SK-N-SH (cell line): ENCODE data around the gene SLC23A1. TPM values are rescaled to one million over a fixed set of nuclear protein-coding genes. Genes with fewer than 3 reads are reported as not detected.

Experiments
- CTCF ChIA-PET: fragments of 300-600, 350-600 bp; formaldehyde crosslinking; extraction: SDS; loops from one replicate; lab custom pipeline; 2021; lab: Yijun Ruan, JAX
- POLR2A ChIA-PET: fragments of 350-600 bp; sonication (Branson Sonifier 250); formaldehyde crosslinking; extraction: SDS; loops from one replicate; lab custom pipeline; 2020; ENCODE audit warnings: antibody characterized with exemption, inconsistent platforms; lab: Yijun Ruan, JAX
- DNase-seq: peaks from one replicate; pipeline ENCODE4 v3.0.0; 2012
- H2AFZ ChIP-seq: fragments of 200-600 bp; sonication (generic); 2 replicates; pipeline ENCODE4 v1.8.1; 2016; ENCODE audit warnings: antibody characterized with exemption, mild to moderate bottlenecking, low read depth
- H3F3A ChIP-seq: fragments of 200-600 bp; sonication (generic); replicated peaks from 2 replicates; pipeline ENCODE3; 2016; ENCODE audit warnings: antibody characterized with exemption, mild to moderate bottlenecking; ENCODE audit not compliant: insufficient read depth
- H3K27ac ChIP-seq, 2 experiments: fragments of 200-500 bp in 1 of 2; fragments of 200-600 bp in 1 of 2; sonication (Bioruptor generic) in 1 of 2; sonication (generic), shearing (Covaris generic) in 1 of 2; 2 replicates each; pipeline versions ENCODE4 v1.5.1 to v1.6.1; 2014 to 2016; ENCODE audit warnings: low read depth in 2 of 2, inconsistent platforms in 1 of 2, low read length in 1 of 2, mild to moderate bottlenecking in 1 of 2, mixed read lengths in 1 of 2
- H3K27me3 ChIP-seq: fragments of 200-600 bp; sonication (generic), shearing (Covaris generic); 2 replicates; pipeline ENCODE4 v1.6.1; 2016; ENCODE audit warnings: mixed run types; ENCODE audit not compliant: insufficient read depth
- H3K36me3 ChIP-seq, 2 experiments: fragments of 200-500 bp in 1 of 2; fragments of 200-600 bp in 1 of 2; sonication (Bioruptor generic) in 1 of 2; sonication (generic) in 1 of 2; replicated peaks in 1 of 2; 2 replicates each; pipeline versions ENCODE3 to v1.5.1; 2014 to 2016; ENCODE audit warnings: low read length in 1 of 2, mild to moderate bottlenecking in 1 of 2; ENCODE audit not compliant: insufficient read depth in 2 of 2, control insufficient read depth in 1 of 2
- H3K4me1 ChIP-seq, 2 experiments: fragments of 200-500 bp in 1 of 2; fragments of 200-600 bp in 1 of 2; sonication (Bioruptor generic) in 1 of 2; sonication (generic), shearing (Covaris generic) in 1 of 2; 2 replicates each; pipeline versions ENCODE4 v1.5.1 to v1.6.1; 2014 to 2016; ENCODE audit warnings: low read depth in 1 of 2, low read length in 1 of 2, mixed run types in 1 of 2; ENCODE audit not compliant: insufficient read depth in 2 of 2, control insufficient read depth in 1 of 2
- H3K4me2 ChIP-seq: fragments of 200-600 bp; sonication (generic), shearing (Covaris generic); 2 replicates; pipeline ENCODE4 v1.6.1; 2017; ENCODE audit warnings: mixed run types
- H3K4me3 ChIP-seq, 2 experiments: fragments of 200-500 bp in 1 of 2; fragments of 200-600 bp in 1 of 2; sonication (Bioruptor generic) in 1 of 2; sonication (generic), shearing (Covaris generic) in 1 of 2; 2 replicates each; pipeline versions ENCODE4 v1.5.1 to v1.8.1; 2014 to 2016; ENCODE audit warnings: low read depth in 2 of 2, inconsistent platforms in 1 of 2, low read length in 1 of 2, mild to moderate bottlenecking in 1 of 2, mixed read lengths in 1 of 2, moderate library complexity in 1 of 2
- H3K79me2 ChIP-seq: fragments of 200-600 bp; sonication (generic); 2 replicates; pipeline ENCODE4 v1.8.1; 2017; ENCODE audit warnings: mild to moderate bottlenecking; ENCODE audit not compliant: insufficient read depth
- H3K9ac ChIP-seq: fragments of 200-600 bp; sonication (generic); 2 replicates; pipeline ENCODE4 v1.6.1; 2017; ENCODE audit warnings: mixed run types
- H3K9me2 ChIP-seq: fragments of 200-600 bp; sonication (generic); 2 replicates; pipeline ENCODE4 v1.6.1; 2017; ENCODE audit warnings: mixed run types
- H3K9me3 ChIP-seq: fragments of 200-600 bp; sonication (generic); 2 replicates; pipeline ENCODE4 v1.6.1; 2017; ENCODE audit warnings: mixed run types, mild to moderate bottlenecking, moderate library complexity
- H4K20me1 ChIP-seq: fragments of 200-600 bp; sonication (generic); 2 replicates; pipeline ENCODE4 v1.6.1; 2017; ENCODE audit warnings: mild to moderate bottlenecking, mixed run types; ENCODE audit not compliant: insufficient read depth
- EZH2phosphoT487 ChIP-seq: fragments of 200-600 bp; sonication (generic); IDR thresholded peaks from 2 replicates; pipeline ENCODE4 v1.6.1; 2017; ENCODE audit warnings: low read depth, mixed run types, mild to moderate bottlenecking, antibody characterized with exemption, moderate library complexity, borderline replicate concordance
- FOXJ3 ChIP-seq: sonication (generic); formaldehyde crosslinking; IDR thresholded peaks from 2 replicates; pipeline ENCODE4 v1.5.1; 2020; ENCODE audit warnings: mild to moderate bottlenecking, missing genetic modification reagents
- FOXM1 ChIP-seq: IDR thresholded peaks from 2 replicates; pipeline ENCODE4 v1.4.0; 2012; ENCODE audit warnings: low read depth, mild to moderate bottlenecking
- GABPA ChIP-seq: IDR thresholded peaks from 2 replicates; pipeline ENCODE4 v1.4.0; 2012; ENCODE audit warnings: low read depth, mild to moderate bottlenecking
- IRF3 ChIP-seq: fragments of 150-350 bp; IDR thresholded peaks from 2 replicates; pipeline ENCODE4 v1.6.1; 2016; ENCODE audit warnings: mild to moderate bottlenecking, low read depth, low read length
- JUND ChIP-seq: IDR thresholded peaks from 2 replicates; pipeline ENCODE4 v1.4.0; 2012
- MEF2A ChIP-seq: IDR thresholded peaks from 2 replicates; pipeline ENCODE4 v1.4.0; 2012; ENCODE audit warnings: low read depth, borderline replicate concordance
- MXI1 ChIP-seq: IDR thresholded peaks from 2 replicates; pipeline ENCODE4 v1.6.1; 2012; ENCODE audit warnings: mild to moderate bottlenecking, low read depth, low read length, improper control_type of control experiment
- NRF1 ChIP-seq: IDR thresholded peaks from 2 replicates; pipeline ENCODE4 v1.6.1; 2012; ENCODE audit warnings: low read depth, mild to moderate bottlenecking, low read length
- POLR2AphosphoS5 ChIP-seq: IDR thresholded peaks from 2 replicates; pipeline ENCODE4 v1.6.1; 2012; ENCODE audit warnings: low read depth, low read length
- REST ChIP-seq: IDR thresholded peaks from 2 replicates; pipeline ENCODE4 v1.6.1; 2012; ENCODE audit warnings: mild to moderate bottlenecking, low read depth, low read length, moderate library complexity
- RFX5 ChIP-seq: IDR thresholded peaks from 2 replicates; pipeline ENCODE4 v1.6.1; 2012; ENCODE audit warnings: mild to moderate bottlenecking, improper control_type of control experiment, low read length
- SIN3A ChIP-seq: IDR thresholded peaks from 2 replicates; pipeline ENCODE4 v1.6.1; 2012; ENCODE audit warnings: low read depth, mild to moderate bottlenecking, low read length, moderate library complexity, borderline replicate concordance
- TEAD4 ChIP-seq: IDR thresholded peaks from 2 replicates; pipeline ENCODE4 v1.4.0; 2012; ENCODE audit warnings: mild to moderate bottlenecking, borderline replicate concordance; ENCODE audit not compliant: insufficient read depth
- USF2 ChIP-seq: fragments of 150-350 bp; IDR thresholded peaks from 2 replicates; pipeline ENCODE4 v1.6.1; 2017; ENCODE audit warnings: antibody characterized with exemption, low read length, low read depth, borderline replicate concordance
- YY1 ChIP-seq: IDR thresholded peaks from 2 replicates; pipeline ENCODE4 v1.4.0; 2012; ENCODE audit warnings: low read depth, mild to moderate bottlenecking
- ZBTB33 ChIP-seq: IDR thresholded peaks from 2 replicates; pipeline ENCODE4 v1.4.0; 2012; ENCODE audit warnings: low read depth, borderline replicate concordance
- WGBS: methylation state at CpG from one replicate; pipeline ENCODE4 v1.1.6; 2017; ENCODE audit warnings: low lambda C conversion rate; 5-methylcytosine and 5-hydroxymethylcytosine counted together
- polyA plus RNA-seq, 3 experiments: library from polyadenylated mRNA; depleted of rRNA; stranded (reverse); fragments of >200 nt; gene quantifications; 2 replicates each; pipeline ENCODE4 v1.2.3, GENCODE V29; 2012

Gene SLC23A1
- polyA plus RNA-seq, 1 of the 3 experiments (the other 2 are of a cell fraction): not detected

- Histone ChIP-seq H3K79me2 (no peaks in the 10 kb centered on the region), H3K9me2 (no peaks in the 10 kb centered on the region), H3K9ac (no peak overlapping the region), H4K20me1 (peaks cover 7% of the 10 kb centered on the region; the same call in 1 of the 2 replicates), H3K27me3 (no peaks in the 10 kb centered on the region), H3K4me3 (no peak overlapping the region), H3K9me3 (no peaks in the 10 kb centered on the region)
- POLR2A ChIA-PET: no interaction called here
- DNase-seq: no peak
- TF ChIP-seq MXI1 (no peak), NRF1 (no peak), IRF3 (no peak), RFX5 (no peak), REST (no peak), FOXM1 (no peak), EZH2phosphoT487 (no peak), TEAD4 (no peak), GABPA (no peak), YY1 (no peak), ZBTB33 (no peak), FOXJ3 (CRISPR knock-in tag) (no peak), JUND (no peak), MEF2A (no peak), USF2 (no peak), SIN3A (no peak), POLR2AphosphoS5 (no peak)
- TF ChIP-seq, all 33 proteins: peak for 0
- WGBS: 92% methylated on average over 7 of the region's 7 CpGs
- CTCF ChIA-PET: no interaction called here
- Histone ChIP-seq H3F3A (peaks cover 11% of the 10 kb centered on the region), H3K4me1 (peaks cover 0 to 9% of the 10 kb centered on the region in 2 experiments; a peak in 2 of 4 replicates), H2AFZ (no peak overlapping the region), H3K4me2 (no peak overlapping the region), H3K27ac (no peak overlapping the region), H3K36me3 (peaks cover 10 to 13% of the 10 kb centered on the region in 2 experiments)
These were observed 6.7 kb downstream of the SLC23A1 start for GRCh38 chr5:139376364-139376763.
